ENCODE measurements around the gene JARID2. TPM values are rescaled to one million over a fixed set of nuclear protein-coding genes. Genes with fewer than 3 reads are reported as not detected.

JARID2 gene
- total RNA-seq, 1 experiment from 2014 or later = 6.0 TPM

- POLR2A ChIA-PET = interaction anchor here (0.6 to 0.7 kb wide), 2 partner anchors 14 to 1304 kb away, joined by 4 to 5 read pairs; no protein-coding TSS in a partner anchor
- CTCF ChIA-PET = no interaction called here
- DNase-seq (ENCODE audit: low read depth, low spot score) = no peak
Measured at GRCh38 chr6:15387118-15387517, 141.2 kb downstream of the JARID2 start.

GRCh38 chr6:15389084-15389764 lies 143.4 kb downstream of the JARID2 start:
- Histone ChIP-seq H3K4me3 (ENCODE audit: low read depth in 2 of 2, low read length in 2 of 2) (no peak overlapping the region), H3K9me3 (ENCODE audit: control insufficient read depth, insufficient read depth, low read depth, low read length) (no peaks in the 10 kb centered on the region), H3K4me1 (ENCODE audit: control insufficient read depth, insufficient read depth, low read length) (no peaks in the 10 kb centered on the region), H3K27ac (ENCODE audit: low read length) (no peak overlapping the region), H3K36me3 (ENCODE audit: control insufficient read depth, insufficient read depth, low read length) (no peaks in the 10 kb centered on the region), H3K27me3 (ENCODE audit: control insufficient read depth, insufficient read depth, low read length) (no peaks in the 10 kb centered on the region)
- intact Hi-C loops (cut with micrococcal nuclease; ENCODE audit: unreplicated experiment) = no loop called here
- no peak for ATAC-seq
- BruUV-seq (replicated peaks) = no TSS peak
- POLR2A ChIA-PET = no interaction called here
- CTCF ChIA-PET = interaction anchor here (0.6 to 0.7 kb wide), 2 partner anchors 10 to 27 kb away, joined by 3 read pairs; no protein-coding TSS in a partner anchor
- in situ Hi-C loops (cut with HindIII; ENCODE audit: low pct_unique_long_range_greater_than_20kb, low sequenced_read_pairs) = no loop called here
- no peak for DNase-seq (ENCODE audit: low read depth, low spot score)
- TF ChIP-seq POLR2AphosphoS5 (IDR thresholded peaks at IDR 0.05; ENCODE audit: low read depth, low read length) = no peak
- no peak for TF ChIP-seq CTCF (IDR thresholded peaks at IDR 0.05)
- no peak for TF ChIP-seq TCF7L2 (IDR thresholded peaks at IDR 0.05; ENCODE audit: low read depth, low read length)
- no peak for TF ChIP-seq REST (IDR thresholded peaks at IDR 0.05; ENCODE audit: insufficient read depth in 1 of 2, low read depth in 2 of 2, low read length in 1 of 2)
- TF ChIP-seq SIN3A (IDR thresholded peaks at IDR 0.05; ENCODE audit: borderline replicate concordance, insufficient read depth, low read depth, low read length) = no peak

More at GRCh38 chr6:15387118-15387517, 141.2 kb downstream of the JARID2 start:
- ATAC-seq = no peak
- H3K27me3 ChIP-seq (ENCODE audit: control insufficient read depth, insufficient read depth, low read length) = no peaks in the 10 kb centered on the region
- no peaks in the 10 kb centered on the region for H3K36me3 ChIP-seq (ENCODE audit: control insufficient read depth, insufficient read depth, low read length)
- in situ Hi-C loops (cut with HindIII; ENCODE audit: low pct_unique_long_range_greater_than_20kb, low sequenced_read_pairs) = no loop called here
- no TSS peak for BruUV-seq (replicated peaks)
- no peaks in the 10 kb centered on the region for H3K9me3 ChIP-seq (ENCODE audit: control insufficient read depth, insufficient read depth, low read depth, low read length)
- no peak overlapping the region for H3K4me3 ChIP-seq (ENCODE audit: low read depth in 2 of 2, low read length in 2 of 2)
- TF ChIP-seq POLR2AphosphoS5 (IDR thresholded peaks at IDR 0.05; ENCODE audit: low read depth, low read length) (no peak), REST (IDR thresholded peaks at IDR 0.05; ENCODE audit: insufficient read depth in 1 of 2, low read depth in 2 of 2, low read length in 1 of 2) (no peak), SIN3A (IDR thresholded peaks at IDR 0.05; ENCODE audit: borderline replicate concordance, insufficient read depth, low read depth, low read length) (no peak), TCF7L2 (IDR thresholded peaks at IDR 0.05; ENCODE audit: low read depth, low read length) (no peak), CTCF (IDR thresholded peaks at IDR 0.05) (no peak)
- no peaks in the 10 kb centered on the region for H3K4me1 ChIP-seq (ENCODE audit: control insufficient read depth, insufficient read depth, low read length)
- intact Hi-C loops (cut with micrococcal nuclease; ENCODE audit: unreplicated experiment) = no loop called here
- no peak overlapping the region for H3K27ac ChIP-seq (ENCODE audit: low read length)
